Osteoblast (primary cell): ENCODE measurements around the gene TSPAN11. TPM values are rescaled to one million over a fixed set of nuclear protein-coding genes. Genes with fewer than 3 reads are reported as not detected.

Experiments
- DNase-seq: peaks from one replicate; pipeline ENCODE4 v3.0.0; 2011; ENCODE audit warnings: low spot score, mixed read lengths; ENCODE audit not compliant: insufficient read length; ENCODE audit errors: missing footprints
- H2AFZ ChIP-seq: 2 replicates; pipeline ENCODE4 v1.6.0; 2011; ENCODE audit warnings: mild to moderate bottlenecking, low read length
- H3K27ac ChIP-seq: 2 replicates; pipeline ENCODE4 v1.5.1; 2011; ENCODE audit warnings: mild to moderate bottlenecking, low read depth, low read length, moderate library complexity
- H3K27me3 ChIP-seq: 2 replicates; pipeline ENCODE4 v1.6.0; 2012; ENCODE audit warnings: mild to moderate bottlenecking, control low read depth, inconsistent platforms, low read length, moderate library complexity; ENCODE audit not compliant: insufficient read depth
- H3K36me3 ChIP-seq: 2 replicates; pipeline ENCODE4 v1.5.1; 2011; ENCODE audit warnings: mild to moderate bottlenecking, low read length, control low read depth, moderate library complexity; ENCODE audit not compliant: insufficient read depth
- H3K4me1 ChIP-seq: 2 replicates; pipeline ENCODE4 v1.5.1; 2011; ENCODE audit warnings: mild to moderate bottlenecking, low read length, control low read depth, moderate library complexity; ENCODE audit not compliant: insufficient read depth
- H3K4me2 ChIP-seq: 2 replicates; pipeline ENCODE4 v1.6.0; 2011; ENCODE audit warnings: mild to moderate bottlenecking, low read length; ENCODE audit not compliant: insufficient read depth
- H3K4me3 ChIP-seq: fragments of 200-600 bp; sonication (generic); 3 replicates; pipeline ENCODE4 v1.5.1; 2012; ENCODE audit warnings: mild to moderate bottlenecking, low read length, inconsistent platforms; ENCODE audit not compliant: insufficient read depth
- H3K79me2 ChIP-seq: 2 replicates; pipeline ENCODE4 v1.6.0; 2012; ENCODE audit warnings: mild to moderate bottlenecking, low read length, control low read depth, inconsistent platforms; ENCODE audit not compliant: insufficient read depth
- H3K9me3 ChIP-seq: 2 replicates; pipeline ENCODE4 v1.5.1; 2011; ENCODE audit warnings: low read depth, low read length, control low read depth
- H4K20me1 ChIP-seq: 2 replicates; pipeline ENCODE4 v1.6.0; 2012; ENCODE audit warnings: mild to moderate bottlenecking, low read length, control low read depth; ENCODE audit not compliant: insufficient read depth
- total RNA-seq: library from RNA; depleted of rRNA; stranded (reverse); fragments of >200 nt; gene quantifications from 2 replicates; pipeline ENCODE4 v1.2.3, GENCODE V29; 2012
- TF ChIP-seq, protein P1 (sequence below): IDR thresholded peaks from 2 replicates; pipeline ENCODE4 v1.5.1; 2011; ENCODE audit warnings: mild to moderate bottlenecking, low read depth, low read length, moderate library complexity; ENCODE audit errors: extremely low read depth

TSPAN11 gene
- total RNA-seq, 1 donor: 5.4 TPM

DNA sequence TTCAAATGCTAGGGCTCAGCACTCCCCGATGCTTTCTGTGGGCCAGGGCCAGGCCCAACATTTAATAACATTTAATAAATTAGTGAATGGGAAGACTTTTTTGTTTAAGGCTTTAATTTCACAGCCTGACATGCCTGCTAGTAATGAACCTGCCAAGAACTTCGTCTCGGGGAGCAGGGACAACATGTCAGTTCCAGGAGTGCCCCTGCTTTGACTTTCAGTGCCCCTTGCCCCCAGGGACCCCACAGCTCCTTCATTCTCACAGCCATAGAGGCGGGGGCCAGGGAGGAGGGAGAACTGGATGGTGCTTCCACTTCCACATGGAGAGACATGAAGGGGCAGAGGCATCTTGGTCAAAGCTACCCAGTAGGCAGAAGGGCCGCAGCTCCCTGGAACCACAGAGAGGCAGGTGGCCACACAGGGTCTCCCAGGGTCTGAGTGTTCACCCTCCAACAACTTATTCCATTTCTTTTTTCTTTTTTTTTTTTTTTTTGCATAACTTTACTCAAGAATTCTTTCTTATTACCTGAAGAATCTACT lies 81.2 kb downstream of the TSPAN11 start:
- no peaks in the 10 kb centered on the region for H4K20me1 ChIP-seq
- TF ChIP-seq, protein P1, sequence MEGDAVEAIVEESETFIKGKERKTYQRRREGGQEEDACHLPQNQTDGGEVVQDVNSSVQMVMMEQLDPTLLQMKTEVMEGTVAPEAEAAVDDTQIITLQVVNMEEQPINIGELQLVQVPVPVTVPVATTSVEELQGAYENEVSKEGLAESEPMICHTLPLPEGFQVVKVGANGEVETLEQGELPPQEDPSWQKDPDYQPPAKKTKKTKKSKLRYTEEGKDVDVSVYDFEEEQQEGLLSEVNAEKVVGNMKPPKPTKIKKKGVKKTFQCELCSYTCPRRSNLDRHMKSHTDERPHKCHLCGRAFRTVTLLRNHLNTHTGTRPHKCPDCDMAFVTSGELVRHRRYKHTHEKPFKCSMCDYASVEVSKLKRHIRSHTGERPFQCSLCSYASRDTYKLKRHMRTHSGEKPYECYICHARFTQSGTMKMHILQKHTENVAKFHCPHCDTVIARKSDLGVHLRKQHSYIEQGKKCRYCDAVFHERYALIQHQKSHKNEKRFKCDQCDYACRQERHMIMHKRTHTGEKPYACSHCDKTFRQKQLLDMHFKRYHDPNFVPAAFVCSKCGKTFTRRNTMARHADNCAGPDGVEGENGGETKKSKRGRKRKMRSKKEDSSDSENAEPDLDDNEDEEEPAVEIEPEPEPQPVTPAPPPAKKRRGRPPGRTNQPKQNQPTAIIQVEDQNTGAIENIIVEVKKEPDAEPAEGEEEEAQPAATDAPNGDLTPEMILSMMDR: no peak
- DNase-seq: no peak
- peaks cover 8% of the 10 kb centered on the region for H3K4me1 ChIP-seq
- no peak overlapping the region for H3K4me3 ChIP-seq
- no peaks in the 10 kb centered on the region for H3K79me2 ChIP-seq
- no peak overlapping the region for H3K4me2 ChIP-seq
- H3K27me3 ChIP-seq: no peaks in the 10 kb centered on the region
- no peaks in the 10 kb centered on the region for H3K36me3 ChIP-seq
- H3K9me3 ChIP-seq: no peaks in the 10 kb centered on the region
- H3K27ac ChIP-seq: no peak overlapping the region
- no peak overlapping the region for H2AFZ ChIP-seq

DNA sequence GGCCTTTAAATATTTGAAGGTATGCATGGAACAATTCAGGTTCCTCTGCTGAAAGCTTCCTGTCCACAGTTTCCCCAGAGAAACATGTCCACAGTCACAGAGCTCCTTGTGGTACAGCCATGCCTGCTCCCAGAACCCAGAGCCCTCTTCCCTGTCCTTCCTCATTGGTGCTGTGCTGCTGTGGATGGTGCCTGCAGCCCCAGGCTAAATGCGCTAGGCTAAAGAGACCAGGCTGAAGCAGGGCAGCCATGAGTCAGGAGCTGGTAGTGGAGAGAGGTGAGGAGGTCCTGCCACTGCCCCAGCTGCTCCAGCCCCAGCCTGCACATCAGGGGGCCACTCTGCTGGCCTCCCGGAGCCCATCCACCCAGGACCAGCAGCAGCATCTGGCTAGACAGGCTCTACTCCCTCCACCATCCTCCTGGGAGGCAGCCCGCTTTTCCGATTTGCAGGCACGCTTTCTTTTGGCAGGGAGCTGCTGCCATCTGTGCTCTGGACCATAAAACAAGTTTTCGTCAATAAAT lies 81.8 kb downstream of the TSPAN11 start:
- no peaks in the 10 kb centered on the region for H4K20me1 ChIP-seq
- H3K4me1 ChIP-seq: peaks cover 8% of the 10 kb centered on the region
- no peaks in the 10 kb centered on the region for H3K9me3 ChIP-seq
- H3K27ac ChIP-seq: no peak overlapping the region
- no peak overlapping the region for H2AFZ ChIP-seq
- no peak for DNase-seq
- H3K36me3 ChIP-seq: no peaks in the 10 kb centered on the region
- TF ChIP-seq, protein P1: no peak
- H3K4me3 ChIP-seq: no peak overlapping the region
- no peaks in the 10 kb centered on the region for H3K27me3 ChIP-seq
- H3K79me2 ChIP-seq: no peaks in the 10 kb centered on the region
- no peak overlapping the region for H3K4me2 ChIP-seq

- no peak for DNase-seq
- H3K4me3 ChIP-seq: no peak overlapping the region
- H3K4me1 ChIP-seq: peaks cover 8% of the 10 kb centered on the region
- no peaks in the 10 kb centered on the region for H3K36me3 ChIP-seq
- H3K27me3 ChIP-seq: no peaks in the 10 kb centered on the region
- TF ChIP-seq, protein P1: no peak
- no peak overlapping the region for H3K27ac ChIP-seq
- H3K9me3 ChIP-seq: no peaks in the 10 kb centered on the region
- H4K20me1 ChIP-seq: no peaks in the 10 kb centered on the region
- no peaks in the 10 kb centered on the region for H3K79me2 ChIP-seq
- H2AFZ ChIP-seq: no peak overlapping the region
- no peak overlapping the region for H3K4me2 ChIP-seq
Observed at GRCh38 chr12:31008961-31009840, 82.7 kb downstream of the TSPAN11 start.

- H3K27ac ChIP-seq: no peak overlapping the region
- peaks cover 8% of the 10 kb centered on the region for H3K4me1 ChIP-seq
- no peak overlapping the region for H2AFZ ChIP-seq
- H3K36me3 ChIP-seq: no peaks in the 10 kb centered on the region
- TF ChIP-seq, protein P1: no peak
- H3K4me3 ChIP-seq: no peak overlapping the region
- no peaks in the 10 kb centered on the region for H3K9me3 ChIP-seq
- no peaks in the 10 kb centered on the region for H3K27me3 ChIP-seq
- no peak for DNase-seq
- no peak overlapping the region for H3K4me2 ChIP-seq
- H3K79me2 ChIP-seq: no peaks in the 10 kb centered on the region
- H4K20me1 ChIP-seq: no peaks in the 10 kb centered on the region
Observed at GRCh38 chr12:31009976-31010375, 83.4 kb downstream of the TSPAN11 start.
